Measurements from ENCODE around the gene TEN1.

GRCh38 chr17:76049836-76050537, 70.9 kb downstream of the TEN1 start:
- no peak for TF ChIP-seq CTCF (IDR thresholded peaks at IDR 0.05; ENCODE audit: low read length)
- TF ChIP-seq EZH2 (optimal IDR thresholded peaks at IDR 0.05; ENCODE audit: low read depth, low read length) = no peak
- TF ChIP-seq EZH2phosphoT487 (IDR thresholded peaks at IDR 0.05; ENCODE audit: low read length) = no peak

All from MM.1S (cell line).